SJSA1 (cell line): ENCODE data around the gene IDH2. TPM values are rescaled to one million over a fixed set of nuclear protein-coding genes. Genes with fewer than 3 reads are reported as not detected.

Experiments
- DNase-seq, 2 experiments: peaks; one replicate each; pipeline ENCODE4 v3.0.0-alpha.2; 2015 to 2020; ENCODE audit warnings: low spot score in 2 of 2, low read depth in 1 of 2
- H3K27ac ChIP-seq: fragments of 250-450 bp; sonication (Bioruptor Pico); 2 replicates; pipeline ENCODE4 v1.5.1; 2020; ENCODE audit warnings: mild to moderate bottlenecking, moderate library complexity
- H3K27me3 ChIP-seq: fragments of 250-450 bp; sonication (Bioruptor Pico); replicated peaks from 2 replicates; pipeline ENCODE4 v1.5.1; 2020; ENCODE audit warnings: mild to moderate bottlenecking, moderate library complexity
- H3K36me3 ChIP-seq: fragments of 250-450 bp; sonication (Bioruptor Pico); 2 replicates; pipeline ENCODE4 v1.5.1; 2020; ENCODE audit warnings: mild to moderate bottlenecking
- H3K4me1 ChIP-seq: fragments of 250-450 bp; sonication (Bioruptor Pico); replicated peaks from 2 replicates; pipeline ENCODE4 v1.6.1; 2021; ENCODE audit warnings: mild to moderate bottlenecking
- H3K4me3 ChIP-seq: fragments of 250-450 bp; sonication (Bioruptor Pico); 2 replicates; pipeline ENCODE4 v1.5.1; 2020; ENCODE audit warnings: mild to moderate bottlenecking
- H3K9me3 ChIP-seq: fragments of 250-450 bp; sonication (Bioruptor Pico); replicated peaks from 2 replicates; pipeline ENCODE4 v1.5.1; 2020; ENCODE audit warnings: mild to moderate bottlenecking
- total RNA-seq: library from RNA; depleted of rRNA; stranded (reverse); fragments of >200 nt; shearing (Covaris generic); gene quantifications from 2 replicates; pipeline ENCODE4 v1.2.3, GENCODE V29; 2014

Gene IDH2
- total RNA-seq, 1 experiment from 2014 or later: 66.6 TPM

DNA sequence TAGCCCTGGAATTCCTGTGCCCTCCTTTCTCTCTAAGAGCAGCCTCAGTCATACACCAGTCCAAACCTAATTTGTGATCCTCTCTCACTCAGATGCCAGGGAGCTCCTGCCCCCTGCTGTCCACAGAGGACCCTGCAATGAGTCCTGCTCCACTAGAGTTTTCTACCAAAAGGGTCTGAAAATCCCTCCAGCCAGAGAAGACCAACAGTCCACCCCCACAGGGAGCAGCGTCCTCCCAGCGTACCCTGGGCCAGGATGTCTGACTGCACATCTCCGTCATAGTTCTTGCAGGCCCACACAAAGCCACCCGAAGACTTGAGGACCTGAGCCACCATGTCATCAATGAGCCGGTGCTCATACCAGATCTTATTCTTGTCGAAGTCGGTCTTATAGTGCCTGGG, 15.4 kb downstream of the IDH2 start:
- H3K27ac ChIP-seq: no peak overlapping the region
- peak in 1 of 2 experiments; percentile 33 for DNase-seq
- no peak overlapping the region for H3K4me3 ChIP-seq
- no peaks in the 10 kb centered on the region for H3K27me3 ChIP-seq
- peaks cover 16% of the 10 kb centered on the region for H3K36me3 ChIP-seq
- H3K4me1 ChIP-seq: no peaks in the 10 kb centered on the region
- H3K9me3 ChIP-seq: no peaks in the 10 kb centered on the region

DNA sequence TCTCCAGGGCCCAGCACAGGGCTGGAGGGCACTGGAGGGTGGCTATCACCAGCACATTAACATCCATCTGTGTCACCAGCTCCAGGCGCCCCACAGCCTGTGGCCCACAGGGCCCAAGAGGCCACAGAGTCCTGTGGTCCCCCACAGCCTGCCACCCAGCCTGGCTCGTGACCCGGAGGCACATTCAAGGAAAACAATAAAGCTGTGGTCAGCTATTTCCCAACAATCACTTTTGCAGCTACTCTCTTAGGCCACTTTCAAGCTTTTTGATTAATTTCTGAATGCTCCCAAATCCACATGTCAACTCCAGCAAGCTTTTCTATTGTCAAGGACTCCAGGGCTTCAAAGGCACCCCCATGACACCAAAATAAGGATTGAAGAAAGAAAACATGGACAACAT, 16.7 kb downstream of the IDH2 start:
- Histone ChIP-seq H3K36me3 (peaks cover 16% of the 10 kb centered on the region), H3K9me3 (no peaks in the 10 kb centered on the region), H3K27me3 (no peaks in the 10 kb centered on the region), H3K27ac (no peak overlapping the region), H3K4me3 (no peak overlapping the region), H3K4me1 (no peaks in the 10 kb centered on the region)
- DNase-seq: no peak

DNA sequence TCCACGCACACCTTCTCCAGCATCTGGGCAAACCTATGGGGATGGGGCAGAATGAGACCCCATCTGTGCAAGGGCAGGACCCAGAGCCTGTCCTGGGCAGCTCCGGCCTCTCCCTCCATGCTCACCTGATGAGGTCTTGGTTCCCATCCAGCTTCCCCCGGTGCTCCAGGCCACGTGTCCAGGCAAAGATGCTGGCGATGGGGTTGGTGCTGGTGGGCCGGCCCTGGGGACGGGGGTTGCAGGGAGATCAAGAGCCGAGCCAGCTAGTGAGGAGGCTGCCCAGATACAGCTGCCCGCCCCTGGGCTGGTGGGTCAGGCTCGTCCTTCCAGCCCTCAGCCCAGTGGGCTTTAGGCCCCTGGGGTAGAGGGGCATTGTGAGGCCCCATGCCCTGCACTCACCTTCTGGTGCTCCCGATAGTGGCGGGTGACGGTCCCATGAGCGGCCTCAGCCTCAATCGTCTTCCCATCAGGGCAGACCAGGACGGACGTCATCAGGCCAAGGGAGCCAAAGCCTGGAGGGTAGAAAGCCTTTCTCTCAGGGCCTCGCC, 17.3 kb downstream of the IDH2 start:
- H3K36me3 ChIP-seq: peaks cover 16% of the 10 kb centered on the region
- H3K4me3 ChIP-seq: no peak overlapping the region
- no peak for DNase-seq
- H3K27ac ChIP-seq: no peak overlapping the region
- H3K27me3 ChIP-seq: no peaks in the 10 kb centered on the region
- H3K9me3 ChIP-seq: no peaks in the 10 kb centered on the region
- no peaks in the 10 kb centered on the region for H3K4me1 ChIP-seq

DNA sequence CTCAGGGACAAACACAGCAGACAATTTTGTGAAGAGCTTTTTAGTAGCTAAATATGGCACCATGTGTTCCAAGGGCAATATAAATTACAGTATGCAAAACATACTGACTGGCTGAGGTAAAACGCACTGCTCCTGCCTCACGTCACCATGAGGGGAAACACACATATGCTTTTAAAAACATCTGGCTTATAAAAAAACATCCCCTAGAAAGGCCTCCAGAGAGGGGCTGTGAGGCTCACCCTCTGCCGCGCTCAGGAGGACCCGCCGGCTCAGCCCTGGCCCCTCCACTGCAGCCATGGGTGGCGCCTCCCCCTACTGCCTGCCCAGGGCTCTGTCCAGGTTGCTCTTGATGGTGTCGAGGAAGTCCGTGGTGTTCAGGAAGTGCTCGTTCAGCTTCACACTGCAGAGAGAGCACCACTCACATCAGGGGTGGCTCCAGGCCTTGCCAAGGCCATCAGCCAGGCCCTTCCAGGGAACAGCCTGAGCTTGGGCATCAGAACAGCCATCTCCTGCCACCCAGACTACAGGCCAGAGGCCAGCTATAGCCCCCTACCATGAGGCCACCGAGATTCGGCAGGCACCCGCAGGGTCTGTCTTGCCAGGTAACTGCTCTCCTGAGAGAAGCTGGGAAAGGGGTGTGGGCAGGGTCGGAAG, 18.2 kb downstream of the IDH2 start:
- no peak overlapping the region for H3K4me3 ChIP-seq
- no peaks in the 10 kb centered on the region for H3K27me3 ChIP-seq
- no peak overlapping the region for H3K27ac ChIP-seq
- H3K4me1 ChIP-seq: no peaks in the 10 kb centered on the region
- peaks cover 16% of the 10 kb centered on the region for H3K36me3 ChIP-seq
- H3K9me3 ChIP-seq: no peaks in the 10 kb centered on the region
- DNase-seq: no peak

DNA sequence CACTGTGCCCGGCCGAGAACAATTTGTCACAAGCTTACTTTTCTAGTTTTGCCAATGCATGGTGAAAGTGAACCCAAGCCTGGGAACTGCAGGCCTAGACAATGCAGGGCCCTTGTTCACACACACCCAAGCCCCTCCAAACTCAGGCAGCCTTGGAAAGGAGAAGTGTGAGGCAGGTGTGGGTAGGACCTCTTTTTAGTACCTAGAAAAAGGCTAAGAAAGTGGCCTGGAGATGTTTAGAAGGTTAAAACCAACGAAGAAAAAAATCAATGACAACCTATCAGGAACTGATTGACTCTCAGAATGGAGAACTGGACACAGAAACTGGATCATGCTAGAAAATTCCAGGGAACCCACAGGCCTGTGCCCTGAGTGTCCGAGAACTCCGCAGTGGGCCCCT, 18.8 kb downstream of the IDH2 start:
- DNase-seq: no peak
- no peaks in the 10 kb centered on the region for H3K27me3 ChIP-seq
- H3K36me3 ChIP-seq: peaks cover 16% of the 10 kb centered on the region
- H3K27ac ChIP-seq: no peak overlapping the region
- no peak overlapping the region for H3K4me3 ChIP-seq
- H3K4me1 ChIP-seq: no peaks in the 10 kb centered on the region
- no peaks in the 10 kb centered on the region for H3K9me3 ChIP-seq

DNA sequence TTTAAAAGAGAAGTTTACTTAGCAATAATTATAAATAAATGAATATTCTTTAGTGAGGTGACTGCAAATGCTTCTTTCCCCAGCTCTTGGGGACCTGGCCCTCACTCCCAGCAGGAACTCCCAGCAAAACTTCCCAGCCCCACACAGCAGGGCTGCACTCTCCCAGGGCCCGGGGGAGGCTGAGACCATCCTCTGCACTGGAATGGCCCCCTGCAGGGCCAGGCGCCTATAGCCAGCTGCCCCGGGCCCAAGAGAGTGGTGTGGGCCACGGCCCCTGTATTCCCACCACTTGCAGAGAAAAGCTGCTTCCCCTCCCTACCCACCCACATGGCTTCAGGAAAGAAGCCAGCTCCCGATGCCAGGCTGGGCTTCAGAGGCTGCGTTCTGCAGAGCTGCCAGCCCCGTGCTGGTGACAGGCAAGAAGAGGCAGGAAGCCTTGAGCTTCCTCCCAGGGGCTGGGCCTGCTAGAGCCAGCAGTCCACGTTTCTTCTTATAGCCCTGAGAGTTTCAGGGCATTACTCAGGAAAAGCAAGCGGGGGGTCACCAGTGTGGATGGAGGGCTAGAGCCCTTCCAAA, 20.0 kb downstream of the IDH2 start:
- no peaks in the 10 kb centered on the region for H3K9me3 ChIP-seq
- H3K36me3 ChIP-seq: peaks cover 18% of the 10 kb centered on the region
- H3K4me3 ChIP-seq: no peak overlapping the region
- H3K4me1 ChIP-seq: no peaks in the 10 kb centered on the region
- H3K27me3 ChIP-seq: no peaks in the 10 kb centered on the region
- H3K27ac ChIP-seq: no peak overlapping the region
- no peak for DNase-seq

DNA sequence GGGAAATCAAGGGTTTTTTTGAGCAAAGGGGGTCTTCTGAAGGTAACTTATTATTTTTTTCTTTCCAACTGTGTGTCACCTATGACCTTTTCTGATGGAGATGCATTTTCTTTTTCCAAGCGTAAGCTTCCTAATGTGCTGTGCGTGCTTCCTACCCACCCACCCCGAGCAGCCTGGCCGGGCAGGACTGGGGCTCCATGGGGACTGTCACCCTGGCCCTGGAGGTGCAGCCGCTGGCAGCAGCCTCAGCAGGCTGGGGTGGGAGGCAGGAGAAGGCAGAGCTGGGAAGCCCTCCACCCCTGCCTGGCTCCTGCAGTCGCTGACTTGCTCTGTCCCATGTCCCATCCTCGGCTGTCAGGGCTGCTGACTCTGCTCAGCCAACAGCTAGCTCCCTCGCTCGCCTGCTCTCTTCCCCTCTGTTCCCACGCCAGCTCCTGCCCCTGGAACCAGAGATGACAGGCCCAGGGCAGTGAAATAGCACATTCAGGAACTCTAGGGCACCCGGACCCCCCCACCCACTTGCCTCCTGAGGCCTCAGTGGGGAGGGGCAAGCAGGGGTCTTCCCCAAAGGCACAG, 21.4 kb downstream of the IDH2 start:
- H3K4me3 ChIP-seq: no peak overlapping the region
- no peak for DNase-seq
- H3K27me3 ChIP-seq: no peaks in the 10 kb centered on the region
- H3K4me1 ChIP-seq: no peaks in the 10 kb centered on the region
- no peak overlapping the region for H3K27ac ChIP-seq
- peaks cover 15% of the 10 kb centered on the region for H3K36me3 ChIP-seq
- H3K9me3 ChIP-seq: no peaks in the 10 kb centered on the region

DNA sequence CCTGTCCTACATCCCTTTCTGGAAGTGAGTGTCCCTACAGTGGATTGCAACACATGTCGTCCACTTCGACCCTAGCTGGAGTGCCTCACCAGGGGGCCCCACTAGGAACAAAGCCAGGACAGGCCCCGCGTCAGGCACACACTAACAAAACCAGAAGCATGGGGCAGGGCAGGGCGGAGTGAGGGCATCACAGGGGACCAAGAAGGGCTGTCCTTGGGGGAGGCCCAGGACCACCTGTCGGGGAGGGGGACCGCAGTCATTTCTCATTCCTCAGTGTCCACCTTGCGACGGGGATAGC, 21.9 kb downstream of the IDH2 start:
- no peak for DNase-seq
- Histone ChIP-seq H3K27me3 (no peaks in the 10 kb centered on the region), H3K36me3 (peaks cover 20% of the 10 kb centered on the region), H3K9me3 (no peaks in the 10 kb centered on the region), H3K27ac (no peak overlapping the region), H3K4me1 (no peaks in the 10 kb centered on the region), H3K4me3 (no peak overlapping the region)

DNA sequence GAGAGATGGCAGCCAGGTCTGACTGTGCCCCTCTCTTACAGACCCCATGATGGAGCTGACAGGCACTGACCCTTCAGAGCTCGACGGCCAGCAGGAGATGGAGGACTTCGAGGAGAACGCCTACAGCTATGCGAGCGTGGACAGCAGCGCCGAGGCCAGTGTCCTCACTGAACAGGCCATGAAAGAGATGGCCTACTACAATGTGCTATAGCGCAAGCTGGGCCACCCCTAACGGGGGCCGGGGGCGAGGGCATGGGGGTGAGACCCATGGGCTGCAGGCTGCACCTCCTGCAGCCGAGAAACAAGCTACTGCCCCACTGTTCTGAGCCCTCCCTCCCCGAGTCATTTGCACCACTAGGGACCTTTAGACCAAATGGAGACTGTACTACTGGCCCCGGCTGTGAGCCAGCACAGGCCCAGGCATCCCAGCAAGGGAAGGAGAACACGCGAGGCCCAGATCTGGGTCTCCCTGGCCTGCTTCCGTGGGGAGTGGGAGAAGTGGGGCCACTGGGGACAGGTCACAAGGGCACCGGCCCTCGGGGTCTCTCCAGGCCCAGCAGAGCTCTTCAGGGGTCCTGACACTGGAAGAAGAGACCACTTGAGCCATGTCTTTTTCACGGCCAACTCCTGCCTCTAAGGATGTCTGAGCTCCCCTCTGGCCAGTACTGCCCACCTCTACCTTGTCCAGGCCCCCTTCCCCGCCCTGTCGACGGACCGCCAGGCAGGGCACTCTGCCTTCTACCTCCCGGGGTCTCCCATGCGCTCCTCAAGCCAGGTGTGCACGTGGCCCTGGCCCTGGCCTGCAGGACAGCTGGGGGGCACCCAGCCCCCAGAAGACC, 22.4 kb downstream of the IDH2 start:
- H3K4me1 ChIP-seq: no peaks in the 10 kb centered on the region
- no peaks in the 10 kb centered on the region for H3K9me3 ChIP-seq
- no peak for DNase-seq
- H3K36me3 ChIP-seq: peaks cover 19% of the 10 kb centered on the region
- H3K27me3 ChIP-seq: no peaks in the 10 kb centered on the region
- H3K27ac ChIP-seq: no peak overlapping the region
- H3K4me3 ChIP-seq: no peak overlapping the region

DNA sequence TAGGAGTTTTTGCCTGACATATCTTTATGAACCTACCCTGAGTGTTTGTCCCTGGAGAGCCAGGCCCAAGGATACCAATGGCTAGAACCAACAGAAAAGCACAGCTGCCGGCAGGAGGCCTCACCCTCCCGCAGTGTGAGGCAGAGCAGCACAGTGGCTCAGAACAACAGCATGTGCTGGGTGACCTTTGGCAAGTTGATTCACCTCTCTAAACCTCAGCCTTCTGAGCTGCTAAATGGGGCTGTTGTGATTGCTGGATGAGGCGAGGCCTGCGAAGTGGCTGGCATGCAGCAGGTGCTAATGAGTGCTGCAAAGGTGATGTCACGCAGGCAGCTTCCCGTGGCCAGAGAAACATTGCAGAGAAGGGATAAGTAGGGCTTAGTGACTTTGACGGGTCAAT, 23.3 kb downstream of the IDH2 start:
- no peak for DNase-seq
- no peaks in the 10 kb centered on the region for H3K9me3 ChIP-seq

DNA sequence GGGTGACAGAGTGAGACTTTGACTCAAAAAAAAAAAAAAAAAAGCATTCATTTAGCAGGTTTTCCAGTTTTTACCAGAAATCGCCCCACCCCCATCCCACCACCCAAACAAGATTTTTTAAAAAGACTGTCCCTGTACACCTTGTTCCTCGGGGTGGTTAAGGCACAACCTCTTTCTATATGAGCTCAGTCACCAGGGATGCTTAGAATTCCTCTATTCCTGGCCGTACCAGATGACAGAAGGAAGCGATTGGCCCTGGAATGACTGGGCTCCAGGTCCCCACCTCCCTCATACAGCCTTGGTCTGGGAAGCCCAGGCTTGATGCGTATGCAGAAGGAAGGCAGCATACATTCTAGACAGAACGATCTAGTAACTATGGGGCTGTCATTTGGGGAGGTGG, 25.6 kb downstream of the IDH2 start:
- Histone ChIP-seq H3K4me1 (no peaks in the 10 kb centered on the region), H3K36me3 (peaks cover 9% of the 10 kb centered on the region), H3K4me3 (no peak overlapping the region), H3K27me3 (no peaks in the 10 kb centered on the region), H3K27ac (no peak overlapping the region), H3K9me3 (no peaks in the 10 kb centered on the region)
- DNase-seq: no peak

More for the DNA sequence above, 23.3 kb downstream of the IDH2 start:
- Histone ChIP-seq H3K4me3 (no peak overlapping the region), H3K27ac (no peak overlapping the region), H3K4me1 (no peaks in the 10 kb centered on the region), H3K36me3 (peaks cover 13% of the 10 kb centered on the region), H3K27me3 (no peaks in the 10 kb centered on the region)

DNA sequence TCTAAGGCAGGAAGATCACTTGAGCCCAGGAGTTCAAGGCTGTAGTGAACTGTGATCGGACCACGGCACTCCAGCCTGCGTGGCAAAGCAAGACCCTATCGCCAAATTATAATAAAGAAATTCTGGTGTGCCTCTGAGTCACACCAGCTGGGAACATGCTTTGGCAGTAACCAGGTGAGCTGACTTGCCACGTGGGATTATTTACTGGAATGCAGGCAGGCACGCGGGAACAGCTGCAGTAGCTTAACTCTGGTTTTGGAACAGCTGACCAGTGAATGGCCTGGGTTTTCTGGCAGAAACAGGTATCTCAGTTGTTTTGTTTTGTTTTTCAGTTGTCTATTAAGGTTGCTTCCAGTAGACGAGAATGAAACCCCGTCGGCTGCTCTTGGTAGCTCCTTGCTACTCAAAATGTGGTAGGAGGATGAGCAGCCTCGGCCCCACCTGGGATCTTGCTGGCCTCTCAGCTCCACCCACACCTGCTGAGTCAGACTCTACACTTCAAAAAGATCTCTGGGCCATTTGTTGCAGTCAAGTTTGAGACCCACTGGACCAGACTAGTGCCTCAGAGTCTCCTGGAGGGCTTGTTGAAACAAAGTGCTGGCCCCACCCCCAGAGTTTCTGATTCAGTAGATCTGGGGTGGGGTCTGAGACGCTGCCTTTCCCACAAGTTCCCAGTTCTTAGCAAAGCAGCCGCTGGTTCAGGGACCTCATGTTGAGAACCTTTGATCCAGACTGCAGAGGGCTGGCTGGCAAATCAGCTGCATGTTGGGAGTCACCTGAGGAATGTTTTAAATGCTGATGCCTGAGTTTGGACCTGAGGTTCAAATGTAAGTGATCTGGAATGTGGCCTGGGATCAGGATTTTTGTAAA, 26.6 kb downstream of the IDH2 start:
- Histone ChIP-seq H3K27ac (no peak overlapping the region), H3K4me3 (no peak overlapping the region), H3K9me3 (no peaks in the 10 kb centered on the region), H3K36me3 (peaks cover 9% of the 10 kb centered on the region), H3K27me3 (no peaks in the 10 kb centered on the region), H3K4me1 (no peaks in the 10 kb centered on the region)
- no peak for DNase-seq

DNA sequence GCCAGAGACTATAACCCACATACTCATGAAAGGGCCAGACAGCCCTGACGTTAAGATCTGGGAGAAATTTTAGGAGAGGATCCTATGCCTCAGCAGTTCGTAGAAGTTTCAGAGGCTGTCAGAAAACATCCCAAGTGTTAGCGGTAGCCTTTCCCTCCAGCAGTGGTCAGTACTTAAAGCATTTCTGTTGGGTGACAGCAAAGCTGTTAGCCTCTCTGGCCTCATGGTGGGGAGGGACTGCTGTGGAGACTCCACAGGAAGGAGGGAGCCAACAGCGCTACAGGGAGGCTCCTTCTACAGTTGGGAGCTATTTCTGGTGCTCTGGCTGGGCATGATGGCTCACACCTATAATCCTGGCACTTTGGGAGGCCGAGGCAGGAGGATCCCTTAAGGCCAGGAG, 27.4 kb downstream of the IDH2 start:
- H3K36me3 ChIP-seq: peaks cover 9% of the 10 kb centered on the region
- no peaks in the 10 kb centered on the region for H3K27me3 ChIP-seq
- H3K9me3 ChIP-seq: no peaks in the 10 kb centered on the region
- no peak for DNase-seq
- no peak overlapping the region for H3K4me3 ChIP-seq
- H3K27ac ChIP-seq: no peak overlapping the region
- H3K4me1 ChIP-seq: no peaks in the 10 kb centered on the region
